Activated naive CD4-positive, alpha-beta T cell (primary cell): ENCODE results near the gene PHLPP1.

ENCODE experiments used
- DNase-seq, 4 experiments: peaks; one replicate each; lab custom pipeline; 2025; lab: John Stamatoyannopoulos, UW

The PHLPP1 gene

GRCh38 chr18:62848946-62849345 lies 133.6 kb downstream of the PHLPP1 start:
- DNase-seq, result no peak

DNA sequence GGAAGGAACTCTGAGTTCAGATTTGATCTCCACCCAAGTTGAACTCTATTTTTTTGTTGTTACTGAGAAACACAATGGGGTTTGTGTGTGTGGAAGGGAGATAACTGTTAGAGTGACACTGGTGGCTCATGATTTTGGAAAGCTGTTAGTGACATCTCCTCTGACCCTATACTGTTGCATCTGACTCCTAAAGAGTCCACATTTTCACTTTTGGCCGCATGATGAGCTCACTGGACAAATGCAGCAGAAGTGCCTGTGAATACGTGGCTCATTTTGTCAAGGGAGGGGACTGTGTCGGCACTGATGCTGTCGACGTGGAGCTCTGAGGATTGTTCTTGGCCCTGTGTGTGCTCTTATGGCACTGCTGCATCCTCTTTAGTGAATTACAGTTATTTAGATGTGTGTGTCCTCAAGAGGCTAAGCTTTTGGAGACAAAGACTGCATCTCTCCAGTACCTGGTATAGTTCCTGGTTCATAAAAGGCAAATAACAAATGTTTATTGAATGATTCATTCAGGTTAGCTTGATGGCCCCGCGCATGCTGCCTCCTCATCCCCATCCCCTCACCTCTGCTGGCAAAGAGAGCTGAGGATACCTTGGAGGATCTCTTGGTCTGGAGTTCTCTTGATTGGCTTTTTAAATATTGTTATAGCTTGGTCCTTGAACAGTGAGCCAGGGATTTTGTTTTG lies 135.4 kb downstream of the PHLPP1 start:
- no peak for DNase-seq

- DNase-seq, result no peak
These were observed 137.5 kb downstream of the PHLPP1 start for GRCh38 chr18:62852851-62853250.

GRCh38 chr18:62856294-62856693 lies 141.0 kb downstream of the PHLPP1 start:
- DNase-seq, result no peak

- no peak for DNase-seq
These were observed 142.1 kb downstream of the PHLPP1 start for GRCh38 chr18:62857263-62857976.

- no peak for DNase-seq
These were observed 144.7 kb downstream of the PHLPP1 start for GRCh38 chr18:62860062-62860461.

GRCh38 chr18:62862466-62862865 lies 147.1 kb downstream of the PHLPP1 start:
- DNase-seq, result no peak

DNA sequence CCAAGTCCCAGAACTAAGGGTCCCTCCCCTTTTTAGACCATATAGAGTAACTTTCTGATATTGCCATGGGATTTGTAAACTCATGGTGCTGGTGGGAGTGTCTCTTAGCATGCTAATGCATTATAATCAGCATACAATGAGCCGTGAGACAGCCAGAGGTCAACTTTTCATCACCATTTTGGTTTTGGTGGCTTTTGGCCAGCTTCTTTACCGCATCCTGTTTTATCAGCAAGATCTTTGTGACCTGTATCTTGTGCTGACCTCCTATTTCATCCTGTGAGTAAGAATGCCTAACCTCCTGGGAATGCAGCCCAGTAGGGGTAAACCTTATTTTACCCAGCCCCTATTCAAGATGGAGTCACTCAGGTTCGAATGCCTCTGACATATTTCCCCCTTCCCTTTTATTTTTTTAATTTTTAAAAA lies 148.2 kb downstream of the PHLPP1 start:
- no peak for DNase-seq

GRCh38 chr18:62865498-62865897 lies 150.2 kb downstream of the PHLPP1 start:
- no peak for DNase-seq

DNA sequence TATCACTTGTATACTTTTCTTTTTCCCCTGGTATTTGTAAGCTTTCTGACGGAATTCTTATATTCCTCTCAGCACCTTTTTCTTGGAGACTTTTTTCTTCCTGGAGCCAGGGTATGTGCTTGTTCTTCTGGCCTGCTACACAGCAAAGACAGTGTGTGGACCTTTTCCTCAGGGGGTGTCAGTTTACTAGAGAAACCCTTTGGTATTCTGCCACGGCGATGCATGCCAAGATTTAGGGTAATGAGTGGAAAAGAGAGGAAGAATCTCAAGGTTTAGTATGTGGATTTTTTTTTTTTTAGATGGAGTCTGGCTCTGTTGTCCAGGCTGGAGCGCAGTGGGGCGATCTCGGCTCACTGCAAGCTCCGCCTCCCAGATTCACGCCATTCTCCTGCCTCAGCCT lies 152.2 kb downstream of the PHLPP1 start:
- no peak for DNase-seq

DNA sequence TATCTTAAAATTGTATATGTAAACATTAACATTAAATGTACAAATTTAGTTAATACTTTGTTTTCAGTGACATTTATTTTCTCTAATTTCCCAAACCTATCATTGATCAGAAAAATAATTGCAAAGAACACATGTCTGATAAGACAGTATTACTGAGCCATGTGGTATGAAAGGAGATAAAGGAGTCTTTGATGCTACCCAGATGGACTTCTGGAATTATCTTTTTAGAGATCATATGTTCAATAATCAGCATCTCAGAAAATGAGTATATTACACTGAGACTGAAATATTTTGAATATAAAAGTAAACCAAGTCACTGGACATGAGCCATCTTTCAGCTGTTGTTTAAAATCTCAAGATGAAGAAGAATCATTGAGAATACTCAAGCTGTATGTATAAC lies 153.3 kb downstream of the PHLPP1 start:
- DNase-seq, result no peak

DNA sequence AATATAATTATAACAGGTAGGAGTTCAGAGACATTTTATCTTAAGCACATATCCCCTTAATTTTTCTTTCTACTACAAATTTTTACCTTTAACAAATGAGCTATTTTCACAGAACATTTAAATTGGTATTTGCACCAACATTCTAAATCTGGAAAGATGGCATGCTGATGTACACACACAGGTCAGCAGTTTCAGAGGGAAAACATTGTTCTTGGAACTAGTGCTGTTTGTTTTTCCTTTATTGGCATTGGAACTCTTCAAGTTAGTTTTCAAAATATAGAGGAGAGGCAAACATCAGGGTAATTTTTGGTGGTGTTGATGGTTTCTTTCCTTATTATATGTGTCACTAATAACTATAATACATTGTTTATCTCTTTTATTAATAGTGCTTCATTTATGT lies 155.3 kb downstream of the PHLPP1 start:
- DNase-seq, result no peak

DNA sequence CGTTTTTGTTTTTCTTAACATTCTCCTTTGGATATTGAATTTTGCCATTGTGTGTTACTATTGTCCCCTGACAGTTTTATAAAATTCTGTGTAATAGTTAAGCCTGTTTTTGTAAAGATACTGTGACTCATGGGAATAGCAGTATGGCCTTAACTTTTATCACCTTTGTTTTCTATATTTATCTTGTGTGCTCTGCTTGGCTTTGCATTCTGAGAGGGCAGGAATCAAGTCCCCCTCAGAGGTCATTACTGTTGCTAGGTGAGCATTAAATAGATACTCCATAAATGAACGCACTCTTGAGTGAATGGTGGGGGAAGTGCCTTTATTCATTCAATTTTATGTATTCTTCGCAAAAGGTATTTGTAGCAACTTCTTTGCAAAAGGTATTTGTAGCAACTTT lies 160.0 kb downstream of the PHLPP1 start:
- no peak for DNase-seq

- DNase-seq, result no peak
These were observed 160.8 kb downstream of the PHLPP1 start for GRCh38 chr18:62876111-62876510.

DNA sequence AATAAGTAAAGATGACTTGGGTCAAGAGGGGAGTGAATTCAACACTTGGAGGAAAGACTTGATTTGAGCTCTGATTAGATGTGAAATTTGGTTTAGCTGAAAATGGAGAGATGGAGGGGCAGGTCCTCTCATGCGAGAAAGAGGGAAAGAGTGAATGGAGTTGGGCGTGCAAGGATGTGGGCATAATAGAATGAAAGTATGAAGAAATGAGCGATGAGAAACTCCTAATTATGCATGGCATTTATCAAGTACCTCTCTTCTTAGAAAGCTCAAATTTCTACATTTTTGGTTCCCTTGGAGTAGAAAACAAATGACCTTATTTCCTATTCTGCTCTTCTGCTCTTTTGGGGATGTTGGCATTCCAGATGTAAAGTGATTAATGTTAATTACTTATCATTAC lies 161.5 kb downstream of the PHLPP1 start:
- DNase-seq, result no peak

DNA sequence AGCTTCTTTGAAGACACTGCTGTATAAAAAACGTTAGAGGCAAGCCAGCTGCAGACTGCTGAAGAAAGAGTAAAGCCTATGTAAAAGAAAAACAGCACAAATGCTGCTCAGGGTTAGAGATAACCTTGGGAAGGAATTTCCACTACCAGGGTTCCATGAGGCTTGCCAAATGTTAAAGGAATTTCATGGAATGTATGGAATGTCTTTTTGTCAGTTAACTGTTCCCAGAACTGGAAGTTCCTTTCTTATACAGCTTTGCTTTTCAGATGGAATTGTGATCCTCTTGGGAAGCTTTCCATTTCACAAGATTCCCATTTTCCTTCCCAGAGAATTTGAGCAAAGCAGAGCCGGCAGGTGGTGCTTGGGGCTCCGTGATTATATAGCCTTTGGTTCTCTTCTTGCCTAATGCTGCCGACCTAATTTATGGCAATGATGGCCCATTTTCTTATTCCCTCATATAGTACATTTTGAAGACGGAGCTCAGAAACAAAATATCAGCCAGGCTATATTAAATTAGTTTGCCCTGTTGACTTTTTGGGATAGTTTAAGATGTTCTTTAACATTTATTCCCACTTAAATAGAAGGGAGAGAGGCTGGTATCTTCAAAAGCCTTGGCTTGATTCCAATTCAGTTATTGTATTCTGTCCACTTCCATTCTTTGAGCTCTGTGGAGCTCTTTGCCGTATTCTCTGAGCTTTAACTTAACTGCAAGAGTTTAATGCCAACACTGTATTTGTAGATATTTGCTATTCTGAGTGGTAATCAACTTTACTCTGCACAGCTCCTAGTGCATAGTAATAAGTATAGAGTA lies 162.3 kb downstream of the PHLPP1 start:
- DNase-seq, result no peak

DNA sequence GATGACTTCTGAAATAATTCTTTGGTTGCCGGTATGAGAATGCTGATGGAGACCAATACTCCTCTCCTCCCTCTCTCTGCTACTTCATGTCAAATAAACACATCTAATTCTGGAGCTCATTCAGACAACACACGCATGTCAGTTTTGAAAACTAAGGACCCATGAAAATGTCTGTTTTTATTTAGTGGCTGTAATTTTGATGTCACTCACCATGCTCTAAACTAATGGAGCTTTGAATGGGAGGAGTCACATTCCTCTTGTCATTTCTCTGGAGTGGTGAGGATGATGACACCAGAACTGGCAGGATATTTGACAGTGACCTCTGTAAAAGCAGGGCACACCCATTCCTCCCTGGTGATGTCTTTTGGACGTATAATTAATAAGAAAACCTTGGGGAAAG lies 163.0 kb downstream of the PHLPP1 start:
- DNase-seq, result no peak

GRCh38 chr18:62880034-62880433 lies 164.7 kb downstream of the PHLPP1 start:
- DNase-seq, result no peak

DNA sequence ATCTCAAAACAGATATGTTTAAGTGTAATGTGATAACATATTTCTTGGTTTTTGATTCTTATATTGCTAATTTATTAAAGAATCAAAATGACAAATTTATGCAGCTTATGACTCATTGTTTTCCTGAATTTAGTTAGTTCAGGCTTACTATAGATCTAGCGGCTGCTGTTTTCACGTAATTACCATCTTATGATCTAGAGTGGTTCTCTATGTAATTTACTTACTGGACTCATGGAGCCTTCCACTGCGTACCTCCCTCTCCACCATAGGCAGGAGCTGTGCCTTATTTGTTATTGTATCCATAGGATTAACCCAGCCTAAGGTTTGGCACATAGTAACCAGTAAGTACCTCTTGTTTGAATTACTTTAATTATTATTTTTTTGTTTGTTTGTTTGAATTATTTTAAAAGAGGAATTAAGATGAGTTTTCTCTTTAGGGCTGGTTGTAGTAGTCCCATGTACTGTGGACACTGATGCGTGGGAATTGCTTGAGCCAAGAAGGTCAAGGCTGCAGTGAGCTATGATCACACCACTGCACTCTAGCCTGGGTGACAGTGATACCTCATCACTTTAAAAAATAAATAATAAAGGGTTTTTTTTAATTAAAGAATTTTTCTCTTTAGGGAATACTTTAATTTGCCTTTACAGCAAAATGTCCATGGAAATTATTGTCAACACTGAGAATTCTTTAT lies 165.5 kb downstream of the PHLPP1 start:
- no peak for DNase-seq

DNA sequence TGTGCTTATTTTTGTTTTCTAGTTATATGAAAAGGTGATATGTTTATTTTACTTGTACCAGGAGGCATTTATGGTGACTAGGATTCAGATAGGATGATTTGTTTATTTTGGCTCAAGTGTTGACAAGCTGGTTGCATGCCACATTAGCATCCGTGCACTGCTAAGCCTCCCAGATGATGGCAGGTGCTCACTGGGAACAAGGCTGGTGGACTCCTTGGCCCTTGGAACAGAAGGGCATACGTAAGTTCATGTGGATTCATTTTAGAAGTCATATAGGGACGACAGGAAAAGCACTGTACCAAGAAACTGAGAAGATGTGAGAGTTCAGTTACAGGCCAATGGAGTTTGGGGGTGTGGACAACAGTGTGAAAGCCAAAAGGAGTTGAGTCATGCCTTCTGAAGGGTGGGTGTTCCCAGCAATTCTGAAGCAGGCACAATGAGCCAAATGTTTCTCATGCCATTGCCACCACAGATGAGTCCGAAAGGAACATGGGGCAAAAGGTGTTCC lies 166.2 kb downstream of the PHLPP1 start:
- DNase-seq, result no peak

- DNase-seq, result no peak
These were observed 168.8 kb downstream of the PHLPP1 start for GRCh38 chr18:62883937-62884735.
